ENCODE data around the gene FAM118A.

Gene FAM118A

GRCh38 chr22:45304971-45305370, 4.8 kb upstream of the FAM118A start:
- TF ChIP-seq CTCF (IDR thresholded peaks at IDR 0.05; ENCODE audit: borderline replicate concordance, insufficient read depth, low read depth, low read length): no peak
- H3K4me3 ChIP-seq (ENCODE audit: low read depth, low read length): no peak overlapping the region

GRCh38 chr22:45305456-45306075, 4.2 kb upstream of the FAM118A start:
- TF ChIP-seq CTCF (IDR thresholded peaks at IDR 0.05; ENCODE audit: borderline replicate concordance, insufficient read depth, low read depth, low read length): no peak
- H3K4me3 ChIP-seq (ENCODE audit: low read depth, low read length): no peak overlapping the region

GRCh38 chr22:45306139-45306538, 3.6 kb upstream of the FAM118A start:
- TF ChIP-seq CTCF (IDR thresholded peaks at IDR 0.05; ENCODE audit: borderline replicate concordance, insufficient read depth, low read depth, low read length): no peak

GRCh38 chr22:45308391-45308956, 1.3 kb upstream of the FAM118A start:
- no peak overlapping the region for H3K4me3 ChIP-seq (ENCODE audit: low read depth, low read length)
- no peak for TF ChIP-seq CTCF (IDR thresholded peaks at IDR 0.05; ENCODE audit: borderline replicate concordance, insufficient read depth, low read depth, low read length)

More at GRCh38 chr22:45306139-45306538, 3.6 kb upstream of the FAM118A start:
- no peak overlapping the region for H3K4me3 ChIP-seq (ENCODE audit: low read depth, low read length)

- no peak for TF ChIP-seq CTCF (IDR thresholded peaks at IDR 0.05; ENCODE audit: borderline replicate concordance, insufficient read depth, low read depth, low read length)
- H3K4me3 ChIP-seq (ENCODE audit: low read depth, low read length): peak overlapping the region; percentile 36
Measured at GRCh38 chr22:45308957-45309421, 745 bp upstream of the FAM118A start.

GRCh38 chr22:45310331-45310976, 720 bp downstream of the FAM118A start:
- no peak for TF ChIP-seq CTCF (IDR thresholded peaks at IDR 0.05; ENCODE audit: borderline replicate concordance, insufficient read depth, low read depth, low read length)
- H3K4me3 ChIP-seq (ENCODE audit: low read depth, low read length): peak overlapping the region; percentile 81
